Non-pigmented ciliary epithelial cell (primary cell): ENCODE measurements around the gene SLCO3A1.

Source experiments
- DNase-seq: peaks from one replicate; pipeline ENCODE4 v3.0.0-alpha.2; 2010; ENCODE audit warnings: low read depth

SLCO3A1 gene

GRCh38 chr15:91853511-91853947 lies at the start of gene SLCO3A1:
Gene SLCO3A1, plus strand, starts transcription at chr15:91853708.
- no peak for DNase-seq

- DNase-seq: no peak
Observed at GRCh38 chr15:91807122-91807521, 46.4 kb upstream of the SLCO3A1 start.

- no peak for DNase-seq
Observed at GRCh38 chr15:91813924-91814323, 39.6 kb upstream of the SLCO3A1 start.

GRCh38 chr15:91816942-91817341 lies 36.6 kb upstream of the SLCO3A1 start:
- no peak for DNase-seq

GRCh38 chr15:91821458-91821857 lies 32.0 kb upstream of the SLCO3A1 start:
- DNase-seq: no peak

GRCh38 chr15:91824256-91824655 lies 29.3 kb upstream of the SLCO3A1 start:
- no peak for DNase-seq

GRCh38 chr15:91826443-91826842 lies 27.1 kb upstream of the SLCO3A1 start:
- no peak for DNase-seq

GRCh38 chr15:91833056-91833455 lies 20.5 kb upstream of the SLCO3A1 start:
- no peak for DNase-seq

- DNase-seq: no peak
Observed at GRCh38 chr15:91839867-91840266, 13.6 kb upstream of the SLCO3A1 start.

GRCh38 chr15:91841861-91842260 lies 11.6 kb upstream of the SLCO3A1 start:
- no peak for DNase-seq

GRCh38 chr15:91844341-91844740 lies 9.2 kb upstream of the SLCO3A1 start:
- no peak for DNase-seq

- no peak for DNase-seq
Observed at GRCh38 chr15:91844928-91845327, 8.6 kb upstream of the SLCO3A1 start.

GRCh38 chr15:91845720-91846119 lies 7.8 kb upstream of the SLCO3A1 start:
- DNase-seq: no peak

- DNase-seq: no peak
Observed at GRCh38 chr15:91849180-91849579, 4.3 kb upstream of the SLCO3A1 start.

GRCh38 chr15:91849749-91850161 lies 3.8 kb upstream of the SLCO3A1 start:
- DNase-seq: no peak

GRCh38 chr15:91852741-91853510 lies 582 bp upstream of the SLCO3A1 start:
- DNase-seq: no peak

GRCh38 chr15:91853948-91854638 lies 585 bp downstream of the SLCO3A1 start:
- DNase-seq: no peak

GRCh38 chr15:91854639-91854990 lies 1.1 kb downstream of the SLCO3A1 start:
- DNase-seq: no peak

- DNase-seq: no peak
Observed at GRCh38 chr15:91855241-91855640, 1.7 kb downstream of the SLCO3A1 start.

GRCh38 chr15:91855684-91856489 lies 2.4 kb downstream of the SLCO3A1 start:
- DNase-seq: no peak

GRCh38 chr15:91857224-91857585 lies 3.7 kb downstream of the SLCO3A1 start:
- DNase-seq: no peak

GRCh38 chr15:91857772-91858171 lies 4.3 kb downstream of the SLCO3A1 start:
- no peak for DNase-seq

GRCh38 chr15:91860498-91860897 lies 7.0 kb downstream of the SLCO3A1 start:
- DNase-seq: no peak
